Measurements from ENCODE around the gene UFM1.

GRCh38 chr13:38358684-38359083, 9.0 kb downstream of the UFM1 start:
- TF ChIP-seq EZH2 (IDR thresholded peaks at IDR 0.05; ENCODE audit: borderline replicate concordance, low read depth, low read length, severe bottlenecking): no peak
- TF ChIP-seq CTCF (IDR thresholded peaks at IDR 0.05; ENCODE audit: extremely low read depth in 1 of 2, insufficient read depth in 1 of 2, low read depth in 1 of 2, low read length in 2 of 2): no peak
- no peak for TF ChIP-seq POLR2A (IDR thresholded peaks at IDR 0.05; ENCODE audit: low read depth, low read length)
- no peak for TF ChIP-seq POLR2AphosphoS5 (IDR thresholded peaks at IDR 0.05; ENCODE audit: insufficient read depth, low read depth, low read length)
- no peak for TF ChIP-seq JUN (IDR thresholded peaks at IDR 0.05; ENCODE audit: borderline replicate concordance, insufficient read depth, insufficient read length, low read depth)

All from endothelial cell of umbilical vein (primary cell).